Mucosa of descending colon (tissue), 3 donors: ENCODE measurements around the gene CLCN2. TPM values are rescaled to one million over a fixed set of nuclear protein-coding genes. Genes with fewer than 3 reads are reported as not detected.

Experiments used
- ATAC-seq: fragments of 200-7000 bp; cut with Tn5 transposase; one replicate; pipeline ENCODE4 v1.9.1; 2020; ENCODE audit warnings: mild to moderate bottlenecking, moderate library complexity
- DNase-seq, 3 donors: peaks; one replicate each; pipeline ENCODE4 v3.0.0-alpha.2; 2020
- H3K36me3 ChIP-seq: fragments of 200-600 bp; one replicate; pipeline ENCODE4 v1.8.0; 2021; ENCODE audit warnings: low read depth, mild to moderate bottlenecking
- H3K4me1 ChIP-seq: fragments of 200-600 bp; one replicate; pipeline ENCODE4 v1.8.0; 2021; ENCODE audit warnings: low read depth, mild to moderate bottlenecking
- H3K4me3 ChIP-seq: fragments of 200-600 bp; one replicate; pipeline ENCODE4 v1.8.0; 2021; ENCODE audit warnings: mild to moderate bottlenecking
- H3K9me3 ChIP-seq: fragments of 200-600 bp; one replicate; pipeline ENCODE4 v1.8.0; 2021; ENCODE audit warnings: mild to moderate bottlenecking
- intact Hi-C, 2 donors: fragments of 100-400 bp; cut with DNase I in 1 of 2; cut with micrococcal nuclease in 1 of 2; formaldehyde crosslinking; loops; one replicate each; pipeline versions ENCODE4 v1.11.0 to v1.11.1; 2022; cut with DNase I, micrococcal nuclease
- long read RNA-seq, 2 donors: library from polyadenylated mRNA; unstranded; transcript quantifications; one replicate each; pipeline ENCODE4 v2.0.0, GENCODE V29; 2019 to 2021
- total RNA-seq, 3 donors: library from RNA; stranded (reverse); fragmentation: NEBNext Ultra II Directional in 2 of 3; extraction: Animal tissue kit (Norgen Biotek cat#: 25700) in 2 of 3; gene quantifications; one replicate each; pipeline versions ENCODE4 v1.2.1 to v1.2.4, GENCODE V29; 2021 to 2023
- TF ChIP-seq, protein P1 (sequence below): fragments of 200-600 bp; IDR thresholded peaks from one replicate; pipeline ENCODE4 v1.8.0; 2022; ENCODE audit warnings: antibody characterized with exemption, mild to moderate bottlenecking
- donor health status: DM: no; HTN: no; CAD: no; lungs with moderate emphysema.
- donor health status: DM: no; HTN: no; CAD: no.
- donor health status: DM: no; HTN: yes; CAD: no.

CLCN2 gene
- total RNA-seq = 100 to 1,000 TPM in 1 of 3 donors, 10 to 100 TPM in 2; 31.1 to 105 (median 72.0) TPM
- long read RNA-seq, donor 1, transcript CLCN2-201 (24 exons, 3,290 nt) = major isoform, 61 of 76 reads
- long read RNA-seq, donor 1, partial matches to known transcripts = 6 of 76 reads
- long read RNA-seq, donor 1, other reads (novel, unspliced or antisense) = 9 of 76 reads
- long read RNA-seq, donor 2, transcript CLCN2-201 (24 exons, 3,290 nt) = major isoform, 17 of 23 reads
- long read RNA-seq, donor 2, partial matches to known transcripts = 3 of 23 reads
- long read RNA-seq, donor 2, other reads (novel, unspliced or antisense) = 2 of 23 reads

DNA sequence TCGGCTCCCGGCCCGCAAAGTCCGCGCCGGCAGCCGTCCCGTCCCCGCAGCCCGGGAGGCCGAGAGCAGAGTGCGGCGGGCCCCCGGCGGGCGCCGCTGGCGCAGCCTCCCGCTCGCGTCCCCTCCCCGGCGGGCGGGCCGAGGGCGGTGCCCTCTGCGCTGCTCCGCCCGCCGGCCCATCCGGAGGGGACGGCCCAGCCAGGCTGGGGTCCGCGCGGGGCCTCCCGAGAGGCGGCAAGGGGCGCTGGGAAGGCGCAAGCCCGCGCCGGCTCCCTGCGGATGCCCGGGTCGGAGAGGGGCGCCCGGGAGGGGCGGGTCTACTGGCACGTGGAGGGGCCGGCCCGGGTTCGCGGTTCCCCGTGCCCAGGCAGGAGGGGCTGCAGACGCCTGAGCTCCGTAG, at the start of gene CLCN2, which contains the start of gene POLR2H:
CLCN2 (minus strand) TSS at position 74 of the 400 bp plus-strand sequence. CDS start 126 bp downstream, outside the sequence.
POLR2H (plus strand) TSS at position 179 of the 400 bp plus-strand sequence. CDS start 1,783 bp downstream, outside the sequence.
- ATAC-seq (peak; percentile 64), DNase-seq (peak; percentile 58 to 82 (median 79))
- Histone ChIP-seq H3K4me3 (peak within 1 kb of the TSS; percentile 96), H3K36me3 (no peaks in the 10 kb centered on the region), H3K9me3 (no peaks in the 10 kb centered on the region), H3K4me1 (peaks cover 22% of the 10 kb centered on the region)
- TF ChIP-seq, protein P1, sequence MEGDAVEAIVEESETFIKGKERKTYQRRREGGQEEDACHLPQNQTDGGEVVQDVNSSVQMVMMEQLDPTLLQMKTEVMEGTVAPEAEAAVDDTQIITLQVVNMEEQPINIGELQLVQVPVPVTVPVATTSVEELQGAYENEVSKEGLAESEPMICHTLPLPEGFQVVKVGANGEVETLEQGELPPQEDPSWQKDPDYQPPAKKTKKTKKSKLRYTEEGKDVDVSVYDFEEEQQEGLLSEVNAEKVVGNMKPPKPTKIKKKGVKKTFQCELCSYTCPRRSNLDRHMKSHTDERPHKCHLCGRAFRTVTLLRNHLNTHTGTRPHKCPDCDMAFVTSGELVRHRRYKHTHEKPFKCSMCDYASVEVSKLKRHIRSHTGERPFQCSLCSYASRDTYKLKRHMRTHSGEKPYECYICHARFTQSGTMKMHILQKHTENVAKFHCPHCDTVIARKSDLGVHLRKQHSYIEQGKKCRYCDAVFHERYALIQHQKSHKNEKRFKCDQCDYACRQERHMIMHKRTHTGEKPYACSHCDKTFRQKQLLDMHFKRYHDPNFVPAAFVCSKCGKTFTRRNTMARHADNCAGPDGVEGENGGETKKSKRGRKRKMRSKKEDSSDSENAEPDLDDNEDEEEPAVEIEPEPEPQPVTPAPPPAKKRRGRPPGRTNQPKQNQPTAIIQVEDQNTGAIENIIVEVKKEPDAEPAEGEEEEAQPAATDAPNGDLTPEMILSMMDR = no peak
- intact Hi-C loops = no loop called here

DNA sequence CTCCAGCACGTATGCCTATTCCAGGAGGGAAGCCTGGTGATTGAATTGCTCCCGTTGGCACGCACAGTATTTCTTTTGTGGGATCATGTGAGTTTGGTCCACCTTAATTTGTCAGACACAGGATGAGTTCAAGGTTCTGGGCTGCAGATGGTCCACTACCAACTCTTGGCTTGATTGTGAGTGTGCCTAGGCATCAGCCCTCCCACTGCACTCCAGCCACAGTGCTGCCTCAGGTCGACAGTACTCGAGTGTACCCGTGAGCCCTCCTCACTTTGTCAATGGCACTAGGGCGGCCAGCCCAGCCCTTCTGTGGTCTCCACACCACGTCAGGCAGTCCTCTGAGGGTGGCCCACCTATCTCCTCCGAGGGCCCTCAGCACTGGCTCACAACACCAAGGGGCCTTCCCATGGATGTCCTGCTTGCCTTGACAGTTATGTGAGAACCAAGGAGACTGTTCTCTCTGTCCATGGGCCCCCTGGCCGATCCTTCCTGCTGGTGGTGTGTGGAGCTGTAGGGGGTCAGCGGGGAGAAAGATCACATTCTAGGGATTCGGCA, 48.6 kb upstream of the CLCN2 start:
- H3K36me3 ChIP-seq = no peaks in the 10 kb centered on the region
- H3K4me3 ChIP-seq = no peak overlapping the region
- DNase-seq (peak in 1 of 3 donors; percentile 14), ATAC-seq (no peak)
- TF ChIP-seq, protein P1 = no peak
- H3K9me3 ChIP-seq = no peaks in the 10 kb centered on the region
- H3K4me1 ChIP-seq = no peaks in the 10 kb centered on the region
- intact Hi-C loops = no loop called here

DNA sequence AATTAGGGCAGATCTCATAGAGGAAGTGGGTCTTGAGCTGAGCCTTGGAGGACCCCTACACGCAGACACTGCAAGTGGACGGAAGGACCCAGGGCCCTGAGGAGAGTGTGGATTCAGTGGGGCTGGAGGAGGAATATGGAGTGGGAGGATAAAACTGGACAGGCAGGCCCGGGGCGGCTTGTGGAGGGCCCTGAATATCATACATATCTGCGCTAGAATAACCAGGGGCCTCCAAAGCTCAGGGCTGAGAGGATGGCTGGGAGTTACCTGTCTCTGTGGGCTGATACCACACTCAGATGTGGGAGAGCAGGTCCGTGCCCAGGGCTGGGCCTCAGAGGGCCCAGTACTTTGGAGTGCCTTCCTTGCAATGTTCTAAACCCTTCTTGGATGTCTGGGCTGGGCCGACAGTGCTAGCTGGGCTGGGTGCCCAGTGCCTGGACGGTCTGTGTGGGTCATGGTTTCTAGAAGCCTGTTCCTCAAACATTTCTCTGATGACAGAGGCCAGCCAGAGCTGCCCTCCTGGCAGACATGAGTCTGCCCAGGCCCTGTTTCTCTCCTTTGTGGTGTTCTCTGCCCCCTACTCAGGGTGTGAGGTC, 48.0 kb upstream of the CLCN2 start:
- TF ChIP-seq, protein P1 = no peak
- no peak for ATAC-seq
- H3K4me3 ChIP-seq = no peak overlapping the region
- no peaks in the 10 kb centered on the region for H3K36me3 ChIP-seq
- intact Hi-C loops = no loop called here
- no peaks in the 10 kb centered on the region for H3K4me1 ChIP-seq
- peak in 1 of 3 donors; percentile 19 for DNase-seq
- H3K9me3 ChIP-seq = no peaks in the 10 kb centered on the region

DNA sequence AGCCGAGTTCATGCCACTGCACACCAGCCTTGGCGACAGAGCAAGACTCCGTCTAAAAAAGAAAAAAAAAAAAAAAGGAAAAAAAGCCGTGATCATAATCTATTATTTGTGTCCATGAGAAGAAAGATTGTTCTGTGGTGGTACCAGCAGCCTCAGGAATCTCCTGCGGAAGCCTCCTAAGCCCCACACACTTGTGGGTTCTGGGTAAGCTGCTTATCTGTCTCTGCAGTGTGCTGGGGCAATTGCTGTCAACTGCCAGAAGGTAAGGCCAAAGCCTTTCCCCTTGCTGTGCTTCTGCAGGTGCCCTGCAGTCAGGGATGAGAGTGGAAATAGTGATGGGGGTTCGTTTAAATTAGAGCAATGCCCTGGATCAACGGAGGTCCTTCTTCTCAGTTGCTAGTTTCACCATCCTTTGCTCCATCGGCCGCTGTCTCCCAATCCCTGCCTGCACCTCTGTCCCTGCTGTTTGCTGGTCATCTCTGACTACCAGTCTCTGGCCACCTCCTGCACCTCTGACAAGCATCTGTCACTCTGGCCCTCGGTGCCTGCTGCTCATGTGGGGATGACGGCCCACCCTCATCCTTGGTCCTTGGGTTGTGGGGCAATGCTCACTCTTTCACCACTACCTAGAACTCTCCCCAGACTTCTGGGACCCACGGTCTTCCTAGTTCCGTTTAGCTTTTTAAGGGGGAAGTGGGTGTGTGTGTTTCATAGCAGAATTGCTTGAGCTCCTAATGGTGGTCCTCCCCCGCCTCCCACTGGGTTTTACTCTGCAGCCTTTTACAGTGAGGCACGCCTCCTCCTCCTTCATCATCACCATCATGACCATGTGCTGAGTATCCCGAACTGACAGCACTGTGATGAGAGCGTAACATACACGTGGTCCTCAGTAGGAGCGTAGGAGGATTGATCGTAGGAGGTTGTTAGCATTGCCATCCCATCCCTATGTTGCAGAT, 43.9 kb upstream of the CLCN2 start:
- no peak overlapping the region for H3K4me3 ChIP-seq
- H3K9me3 ChIP-seq = no peaks in the 10 kb centered on the region
- peak in 1 of 3 donors; percentile 6 for DNase-seq
- H3K4me1 ChIP-seq = no peaks in the 10 kb centered on the region
- no peaks in the 10 kb centered on the region for H3K36me3 ChIP-seq
- ATAC-seq = no peak
- TF ChIP-seq, protein P1 = no peak
- intact Hi-C loops = no loop called here

DNA sequence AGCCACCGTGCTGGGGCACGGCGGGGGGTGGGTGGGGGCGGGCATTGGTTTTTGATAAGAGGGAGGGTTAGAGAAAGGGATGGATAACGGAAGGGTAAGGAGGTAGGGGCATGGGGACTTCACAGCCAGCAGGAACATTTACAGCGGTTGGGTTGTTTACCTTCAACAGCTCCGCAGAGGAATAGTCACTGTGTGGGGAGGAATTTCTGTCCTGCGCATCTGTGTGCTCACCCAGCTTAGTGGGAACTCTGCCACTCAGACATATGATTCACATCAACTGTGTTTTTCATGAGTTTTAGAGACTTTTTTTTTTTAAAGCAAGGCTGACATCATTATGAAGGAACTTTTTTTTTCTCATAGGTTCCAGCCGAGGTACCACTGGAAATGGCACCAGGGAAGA, 38.0 kb upstream of the CLCN2 start:
- intact Hi-C loops = no loop called here
- DNase-seq = peak in 2 of 3 donors; percentile 5 to 25
- Histone ChIP-seq H3K4me1 (no peaks in the 10 kb centered on the region), H3K9me3 (no peaks in the 10 kb centered on the region), H3K4me3 (no peak overlapping the region), H3K36me3 (no peaks in the 10 kb centered on the region)
- TF ChIP-seq, protein P1 = no peak
- no peak for ATAC-seq
